NCI-H1417 (cell line): Measurements from ENCODE around the gene DFFB.

Experiments
- DNase-seq, 3 experiments: peaks; one replicate each; lab custom pipeline; 2025; lab: John Stamatoyannopoulos, UW

DFFB gene

DNA sequence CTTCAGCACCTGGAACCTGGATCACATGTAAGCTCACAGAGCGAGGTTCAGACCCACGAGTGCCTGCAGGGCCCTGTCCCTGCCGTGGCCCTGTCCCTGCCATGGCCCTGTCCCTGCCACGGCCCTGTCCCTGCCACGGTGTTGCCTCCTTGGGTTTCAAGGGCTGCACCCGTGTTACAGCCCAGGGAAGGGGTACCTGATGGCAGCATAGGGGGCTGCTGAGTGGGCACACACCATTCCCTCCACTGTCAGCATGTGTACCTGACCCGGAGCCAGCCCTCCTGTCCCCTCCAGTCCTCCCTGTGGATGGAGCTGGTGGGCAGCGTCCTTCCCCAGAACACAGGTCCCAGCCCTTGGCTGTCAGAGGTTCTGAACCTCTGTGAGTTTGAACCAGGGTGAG is 15.3 kb downstream of the DFFB start:
- DNase-seq = no peak

DNA sequence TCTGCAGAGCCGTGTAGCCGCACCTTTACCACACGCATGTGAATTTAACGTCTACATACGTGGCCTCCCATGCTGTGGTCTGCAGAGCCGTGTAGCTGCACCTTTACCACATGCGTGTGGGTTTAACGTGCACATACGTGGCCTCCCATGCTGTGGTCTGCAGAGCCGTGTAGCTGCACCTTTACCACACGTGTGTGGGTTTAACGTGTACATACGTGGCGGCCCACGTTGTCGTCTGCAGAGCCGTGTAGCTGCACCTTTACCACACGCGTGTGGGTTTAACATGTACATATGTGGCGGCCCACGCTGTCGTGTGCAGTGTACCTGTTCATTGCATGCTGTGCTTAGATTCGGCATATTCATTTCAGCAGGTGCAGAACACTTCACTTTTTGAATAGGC is 17.5 kb downstream of the DFFB start:
- no peak for DNase-seq

DNA sequence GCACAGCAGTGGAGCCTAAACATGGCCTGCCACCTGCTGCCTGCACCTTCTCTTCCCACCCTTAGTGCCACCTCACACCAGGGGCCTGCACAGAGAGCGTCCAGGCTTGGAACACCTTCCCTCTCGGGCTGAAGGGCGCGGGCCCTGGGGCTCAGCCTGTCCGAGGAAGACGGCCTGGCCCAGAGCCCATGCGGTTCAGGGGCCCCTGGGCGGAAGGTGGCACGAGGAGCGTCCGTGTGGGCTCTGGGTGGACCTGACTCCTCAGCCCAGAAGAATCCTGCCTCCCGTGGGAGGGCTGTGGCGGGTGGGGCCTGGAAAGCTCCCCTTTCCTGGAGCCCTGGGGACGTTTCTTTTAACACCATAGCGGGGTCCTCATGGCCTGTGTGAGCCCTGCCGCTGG is 19.4 kb downstream of the DFFB start:
- no peak for DNase-seq

DNA sequence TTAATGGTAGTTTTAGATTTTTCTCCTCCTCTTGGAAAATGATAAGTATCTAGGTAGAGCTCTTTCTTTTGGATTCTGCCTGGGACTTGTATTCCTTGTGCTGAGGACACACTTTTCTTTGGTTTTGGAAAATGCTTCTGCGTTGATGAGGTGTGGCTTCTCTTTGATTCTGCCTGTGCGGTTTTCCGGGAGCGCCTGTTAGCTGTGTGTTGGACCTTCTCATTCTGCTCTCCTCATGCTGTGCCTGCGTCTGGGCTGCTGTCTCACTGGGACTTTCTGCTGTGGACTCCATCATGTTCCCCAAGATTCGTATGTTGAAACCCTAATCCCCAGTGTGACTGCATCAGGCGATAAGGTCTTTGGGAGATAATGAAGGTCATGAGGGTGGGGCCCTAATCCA is 21.8 kb downstream of the DFFB start:
- DNase-seq = no peak

DNA sequence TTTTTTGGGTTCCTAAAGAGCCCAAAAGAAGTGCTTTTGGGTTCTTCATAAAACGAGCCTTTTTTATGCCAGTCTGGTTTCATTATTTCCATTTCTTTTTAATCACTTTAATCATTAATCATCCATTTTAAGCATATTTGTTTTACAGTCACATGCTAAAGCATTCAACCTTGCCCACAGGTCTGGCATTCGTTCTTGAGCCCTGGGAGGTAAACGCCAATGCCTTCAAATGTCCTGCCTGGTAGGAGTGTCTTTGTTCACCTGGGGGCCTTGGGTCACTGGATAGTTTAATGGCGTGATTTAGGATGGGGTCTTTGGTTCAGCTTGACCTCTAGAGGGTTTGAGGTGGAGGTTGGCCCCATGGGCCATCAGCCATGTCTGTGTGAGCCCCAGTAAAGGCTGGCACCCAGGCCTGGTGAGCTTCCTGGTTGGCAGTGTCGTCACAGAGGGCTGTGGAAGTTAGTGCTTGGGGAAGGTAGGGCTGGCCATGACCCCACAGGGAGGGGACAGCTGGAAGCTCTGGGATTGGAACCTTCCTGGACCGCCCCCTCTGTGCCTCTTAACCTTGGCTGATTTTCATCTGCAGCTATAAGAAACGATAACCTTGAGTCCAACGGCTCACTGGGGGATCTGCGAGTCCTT is 22.6 kb downstream of the DFFB start:
- DNase-seq = no peak

DNA sequence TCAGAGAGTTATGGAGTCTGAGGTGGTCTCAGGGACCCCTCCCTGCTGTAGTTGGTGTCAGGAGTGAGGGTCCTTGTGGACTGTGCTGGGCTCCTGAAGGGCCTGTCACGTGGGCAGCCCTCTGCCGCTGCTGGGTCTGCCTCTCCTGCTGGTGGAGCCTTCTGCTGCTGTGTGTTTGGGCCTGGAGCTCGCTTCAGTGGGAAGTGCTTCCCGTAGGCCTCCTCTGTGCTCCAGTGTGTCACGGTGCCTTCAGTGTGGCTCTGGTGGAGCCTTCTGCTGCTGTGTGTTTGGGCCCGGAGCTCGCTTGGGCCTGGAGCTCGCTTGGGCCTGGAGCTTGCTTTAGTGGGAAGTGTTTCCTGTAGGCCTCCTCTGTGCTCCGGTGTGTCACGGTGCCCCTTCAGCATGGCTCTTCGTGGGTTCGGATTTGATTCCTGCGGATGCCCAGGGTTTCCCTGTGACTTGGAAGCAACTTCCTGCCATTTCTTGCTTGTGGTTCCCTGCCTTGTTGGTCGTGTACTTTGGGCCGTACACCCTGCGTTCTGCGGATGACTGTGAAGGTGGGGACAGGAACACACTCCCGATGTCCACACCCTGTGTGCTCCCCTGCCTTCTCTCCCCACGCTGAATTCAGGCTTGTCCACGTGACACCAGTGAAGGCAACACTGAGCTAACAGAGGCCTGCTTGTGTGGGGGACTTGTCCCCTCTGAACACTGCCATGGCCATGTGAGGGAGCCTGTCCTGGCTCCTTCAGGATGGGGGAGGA is 23.3 kb downstream of the DFFB start:
- no peak for DNase-seq

DNA sequence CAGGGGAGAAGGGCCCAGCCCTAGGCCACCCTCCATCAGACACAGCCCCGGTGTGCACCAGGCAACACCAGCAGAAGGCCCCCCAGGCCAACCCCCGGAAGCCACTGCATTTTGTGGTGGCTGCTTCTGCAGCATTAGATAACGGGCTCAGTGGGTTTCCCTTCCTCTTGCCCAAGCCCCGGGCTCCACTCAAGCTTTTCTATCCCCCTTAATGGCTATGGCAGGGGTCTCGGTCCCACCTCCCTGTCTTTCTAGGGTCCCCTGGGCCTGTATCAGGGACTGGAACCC is 23.9 kb downstream of the DFFB start:
- no peak for DNase-seq

DNA sequence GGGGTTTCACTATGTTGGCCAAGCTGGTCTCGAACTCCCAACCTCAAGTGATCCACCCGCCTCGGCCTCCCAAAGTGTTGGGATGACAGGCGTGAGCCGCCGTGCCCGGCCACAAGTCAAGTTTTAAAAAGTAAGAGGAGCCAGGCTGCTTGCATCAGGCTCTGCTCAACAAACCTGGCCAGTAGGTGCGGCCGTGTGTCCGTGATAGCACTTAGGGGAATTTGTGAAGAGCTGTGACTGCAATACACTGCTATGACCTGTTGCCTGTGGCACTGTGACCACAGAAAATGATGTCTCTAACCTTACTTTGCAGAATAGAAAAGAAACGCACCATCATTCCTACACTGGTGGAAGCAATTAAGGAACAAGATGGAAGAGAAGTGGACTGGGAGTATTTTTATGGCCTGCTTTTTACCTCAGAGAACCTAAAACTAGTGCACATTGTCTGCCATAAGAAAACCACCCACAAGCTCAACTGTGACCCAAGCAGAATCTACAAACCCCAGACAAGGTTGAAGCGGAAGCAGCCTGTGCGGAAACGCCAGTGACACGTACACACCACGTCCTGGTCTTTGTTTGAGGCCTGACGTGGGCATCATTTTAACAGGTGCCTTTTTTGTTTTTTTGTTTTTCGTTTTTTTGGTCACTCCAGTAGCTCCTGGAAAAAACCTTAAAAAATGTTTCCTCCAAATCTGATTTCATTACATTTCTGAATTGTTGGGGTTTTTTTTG is 26.1 kb downstream of the DFFB start:
- no peak for DNase-seq

DNA sequence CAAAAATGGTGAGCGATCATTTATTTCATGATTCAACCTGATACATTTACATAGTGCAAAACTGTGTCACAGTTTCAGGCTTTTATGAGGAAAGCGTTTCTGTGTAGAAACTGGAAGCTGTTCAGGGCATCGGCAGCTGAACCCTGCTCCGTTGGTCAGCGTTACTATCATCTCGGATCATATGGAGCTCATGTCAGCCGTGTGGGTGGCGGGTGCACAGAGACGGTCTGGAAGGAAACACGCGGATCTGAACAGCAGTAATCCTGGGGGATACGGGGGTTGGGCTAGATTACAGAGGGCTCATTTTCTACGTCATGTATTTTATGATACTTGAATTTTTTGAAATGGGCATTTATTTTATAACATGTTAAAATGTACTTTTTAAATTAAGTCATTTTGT is 27.7 kb downstream of the DFFB start:
- DNase-seq = no peak

DNA sequence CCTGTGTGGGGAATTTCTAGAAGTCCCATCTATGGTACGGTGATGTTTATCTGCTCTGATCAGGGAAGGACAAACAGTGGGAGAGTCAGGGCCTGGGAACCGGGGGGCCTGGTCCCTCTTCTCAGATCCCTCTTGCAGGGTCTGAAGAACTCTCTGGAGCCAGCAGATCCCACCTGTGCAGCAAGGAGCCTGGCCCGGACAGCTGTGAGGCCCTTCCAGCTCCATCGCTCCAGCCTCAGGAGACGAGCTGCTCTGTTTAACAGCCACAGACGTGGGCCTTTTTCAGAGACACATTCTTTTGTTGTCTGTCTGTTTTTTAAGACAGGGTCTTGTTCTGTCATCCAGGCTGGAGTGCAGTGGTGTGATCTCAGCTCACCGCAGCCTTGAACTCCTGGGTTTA is 28.3 kb downstream of the DFFB start:
- DNase-seq = no peak

DNA sequence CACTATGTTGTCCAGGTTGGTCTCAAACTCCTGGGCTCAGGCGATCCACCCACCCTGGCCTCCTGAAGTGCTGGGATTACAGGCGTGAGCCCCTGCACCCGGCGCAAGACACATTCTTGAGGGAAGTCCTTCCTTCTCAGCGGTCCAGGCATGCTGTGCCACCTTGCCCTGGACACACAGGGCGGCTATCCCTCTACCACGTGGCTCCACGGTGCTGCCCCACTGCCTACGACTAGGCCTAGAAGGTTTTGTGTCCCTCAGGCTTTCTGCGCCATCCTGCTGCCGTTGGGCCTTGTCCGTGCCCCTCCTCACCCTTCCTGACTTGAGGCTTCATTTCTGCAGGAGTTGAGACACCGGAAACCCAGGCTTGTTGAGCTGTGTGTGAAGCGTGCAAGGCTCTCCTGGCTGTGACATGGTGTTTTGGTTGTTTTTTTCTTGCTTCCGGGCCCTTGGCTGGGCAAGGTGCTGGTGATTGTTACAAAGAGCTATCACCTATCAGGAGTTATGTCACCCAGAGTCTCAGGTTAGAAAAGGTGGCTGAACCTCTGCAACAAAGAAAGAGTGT is 28.9 kb downstream of the DFFB start:
- no peak for DNase-seq

DNA sequence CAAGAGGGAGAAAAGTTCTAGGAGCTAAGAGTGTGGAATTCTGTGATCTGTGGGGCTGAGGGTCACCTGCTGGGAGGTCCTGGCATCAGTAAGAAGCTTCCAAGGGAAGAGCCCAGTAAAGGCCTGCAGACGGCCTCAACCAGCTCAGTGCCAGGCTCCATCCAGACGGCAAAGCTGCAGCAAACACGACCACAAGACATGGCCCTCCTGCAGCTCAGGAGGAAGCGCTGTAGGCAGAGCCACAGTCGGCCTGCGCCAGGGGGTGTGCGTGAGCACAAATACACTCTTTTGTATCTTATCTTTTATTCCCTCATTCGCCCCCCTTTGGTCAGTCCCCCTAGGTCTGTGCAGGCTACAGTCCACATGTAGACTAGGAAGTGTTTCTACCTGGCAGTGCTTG is 29.4 kb downstream of the DFFB start:
- no peak for DNase-seq

DNA sequence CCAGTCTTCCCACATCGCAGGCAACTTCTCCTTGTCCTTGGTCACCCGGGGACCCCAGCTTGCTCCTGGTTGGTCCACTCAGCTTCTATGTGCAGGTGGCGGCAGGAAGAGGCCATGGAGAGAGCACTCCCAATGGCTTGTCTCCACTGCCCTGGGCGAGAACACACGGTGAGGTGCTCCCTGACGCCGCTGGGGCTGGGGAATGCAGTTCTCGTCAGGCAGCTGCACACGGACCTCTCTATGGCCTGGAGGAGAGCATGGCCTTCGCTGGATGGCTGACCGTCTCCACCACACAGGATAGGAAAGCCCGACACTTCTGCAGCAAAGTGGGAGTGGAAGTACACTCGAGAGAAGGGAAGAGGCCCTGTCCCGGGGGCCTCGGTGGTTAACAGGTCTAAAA is 31.0 kb downstream of the DFFB start:
- no peak for DNase-seq

DNA sequence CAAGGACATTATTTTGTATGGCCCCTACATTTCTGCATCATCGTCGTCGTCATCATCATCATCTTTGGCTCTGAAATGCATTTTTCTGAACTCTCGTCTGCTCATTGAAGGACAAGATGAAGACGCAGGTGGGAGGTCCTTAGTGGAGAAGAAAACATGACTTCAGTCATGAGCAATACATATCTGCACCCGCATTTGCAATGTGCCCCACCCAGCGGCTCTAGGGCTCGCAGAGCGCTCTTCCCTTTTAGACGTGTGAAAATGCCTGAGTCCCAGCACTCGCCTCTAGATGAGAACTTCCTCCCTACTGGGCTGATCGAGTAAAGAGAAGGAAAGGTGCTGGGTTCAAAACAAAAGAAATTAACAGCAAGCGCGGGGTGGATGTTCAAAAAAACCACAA is 32.7 kb downstream of the DFFB start:
- DNase-seq = no peak

DNA sequence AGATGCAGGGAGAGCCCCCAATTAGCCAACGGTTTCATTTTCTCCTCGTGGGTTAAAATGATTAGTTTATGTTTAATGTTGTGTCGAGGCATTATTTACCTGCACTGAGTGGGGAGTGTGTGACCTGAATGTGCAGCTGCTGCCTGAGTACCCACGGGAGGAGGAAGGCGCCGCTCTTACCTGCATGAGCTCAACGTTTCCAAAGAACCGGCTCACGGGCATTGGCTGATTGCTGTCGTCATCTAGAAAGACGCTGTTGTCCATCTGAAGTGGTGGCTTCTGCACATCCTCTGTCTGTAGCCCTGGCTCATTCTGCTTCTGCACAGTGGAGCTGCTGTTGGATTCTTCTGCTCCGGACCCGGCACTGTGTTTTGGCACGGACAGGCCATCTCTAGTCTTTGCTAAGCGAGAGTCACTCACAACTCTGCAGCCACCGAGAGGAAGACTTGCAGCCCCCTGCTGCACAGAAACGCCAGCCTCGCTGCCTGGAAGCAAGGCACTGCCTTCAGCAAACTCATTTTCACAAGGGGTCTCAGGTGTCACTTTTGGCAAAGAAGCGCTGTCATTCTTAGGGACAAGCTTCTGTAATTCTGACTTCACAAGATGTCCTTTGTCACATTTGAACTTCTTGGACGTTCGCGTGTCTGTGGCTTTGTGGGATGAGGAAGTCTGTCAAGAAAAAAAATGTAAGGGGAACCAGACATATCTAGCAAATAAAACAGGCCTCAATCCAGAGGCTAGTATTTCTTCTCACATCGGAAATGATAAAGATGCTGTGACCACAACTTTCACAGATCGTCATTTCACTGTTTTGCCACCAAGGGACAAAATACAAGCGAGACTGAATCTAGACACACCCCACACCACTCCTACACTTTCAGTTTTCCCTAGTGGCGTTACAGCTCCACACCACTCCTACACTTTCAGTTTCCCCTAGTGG is 33.4 kb downstream of the DFFB start:
- no peak for DNase-seq

DNA sequence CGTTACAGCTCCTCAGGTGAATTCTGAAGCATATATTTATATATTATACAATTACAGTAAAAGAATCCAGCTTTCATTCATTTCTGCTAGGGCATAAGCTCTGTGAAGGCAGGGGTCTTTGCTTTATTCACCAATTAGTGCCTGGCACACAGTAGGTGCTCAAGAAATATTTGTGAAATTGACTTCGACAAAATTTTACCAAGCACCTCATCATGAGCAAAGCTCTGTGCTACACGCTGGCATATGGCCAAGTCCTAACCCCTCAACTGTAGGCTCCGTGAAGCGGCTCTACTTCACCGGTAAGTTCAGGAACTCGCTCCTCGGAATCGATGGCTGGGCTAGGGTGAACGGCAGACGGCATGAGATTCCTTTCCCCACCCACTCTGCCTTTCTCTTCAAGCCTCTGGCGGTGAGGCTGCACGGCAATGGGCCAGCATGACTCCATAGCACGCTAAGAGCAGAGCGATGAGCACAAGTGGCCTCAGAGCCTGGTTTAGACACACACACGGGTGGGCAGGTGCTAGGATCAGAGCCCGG is 34.1 kb downstream of the DFFB start:
- DNase-seq = no peak

DNA sequence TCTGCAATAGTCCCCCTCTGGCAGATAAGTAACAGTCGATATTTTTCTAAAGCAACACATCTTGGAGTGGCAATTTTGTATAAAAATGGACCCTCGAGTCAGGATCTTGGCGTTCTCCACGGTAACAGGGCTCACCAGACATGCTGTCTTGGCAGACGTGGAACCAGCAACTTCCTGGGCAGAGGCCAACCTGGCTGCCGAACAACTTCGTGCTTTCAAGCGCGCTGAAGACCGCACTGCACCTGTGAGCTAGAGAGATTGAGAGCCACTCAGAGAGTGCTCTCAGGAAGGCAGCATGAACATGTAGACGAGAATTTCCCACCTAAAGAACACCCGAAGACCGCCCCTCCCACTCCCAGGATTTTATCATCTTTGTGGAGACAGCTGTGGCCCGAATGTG is 35.5 kb downstream of the DFFB start:
- no peak for DNase-seq

DNA sequence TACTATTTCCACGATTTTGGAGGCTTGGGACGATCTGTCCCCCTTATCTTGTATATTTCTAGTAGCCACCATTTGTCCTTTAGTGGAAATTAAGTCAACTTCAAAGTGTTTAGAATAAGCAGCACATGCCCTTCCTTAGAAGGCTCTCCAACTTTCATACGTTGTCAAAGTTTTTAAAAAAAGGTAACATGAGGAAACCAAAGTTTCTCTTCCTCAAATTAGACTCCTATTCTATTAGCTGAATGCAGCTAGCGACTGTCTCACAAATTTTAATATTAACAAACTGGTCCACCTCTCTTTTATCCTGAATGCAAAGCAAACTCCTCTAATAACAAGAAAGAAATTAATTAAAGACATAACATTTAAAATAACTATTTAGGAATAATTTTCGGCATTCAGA is 35.9 kb downstream of the DFFB start:
- DNase-seq = no peak

DNA sequence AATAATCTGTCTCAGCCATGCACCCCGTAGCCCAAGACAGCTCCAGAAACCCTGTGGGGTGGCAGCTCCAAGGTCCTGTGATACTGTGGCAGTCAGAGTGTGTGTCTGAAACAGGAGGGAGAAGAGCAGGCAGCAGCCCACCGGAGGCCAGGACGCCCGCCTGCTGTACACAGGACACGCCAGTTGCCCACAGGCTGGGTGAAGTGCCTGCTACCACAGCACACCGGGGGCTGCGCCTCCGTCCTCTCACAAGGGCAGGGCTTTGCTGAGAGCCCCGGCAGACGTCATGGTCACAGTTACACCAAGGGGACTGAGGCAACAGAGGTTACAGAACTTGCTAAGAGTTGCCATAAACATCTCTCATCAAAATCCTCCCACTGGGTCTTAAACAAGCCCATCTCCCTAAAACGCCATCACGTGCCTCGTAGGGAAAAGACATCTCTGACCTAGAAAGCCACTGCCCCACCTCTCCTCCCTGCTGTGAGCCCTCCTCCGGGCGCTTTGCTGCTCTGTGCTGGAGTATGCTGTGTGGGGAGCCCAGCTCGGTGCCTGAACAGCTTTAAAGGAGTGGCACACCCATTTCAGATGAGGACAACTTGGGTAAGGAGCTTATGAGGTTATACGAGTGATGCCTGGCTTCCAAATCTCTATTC is 37.5 kb downstream of the DFFB start:
- no peak for DNase-seq

DNA sequence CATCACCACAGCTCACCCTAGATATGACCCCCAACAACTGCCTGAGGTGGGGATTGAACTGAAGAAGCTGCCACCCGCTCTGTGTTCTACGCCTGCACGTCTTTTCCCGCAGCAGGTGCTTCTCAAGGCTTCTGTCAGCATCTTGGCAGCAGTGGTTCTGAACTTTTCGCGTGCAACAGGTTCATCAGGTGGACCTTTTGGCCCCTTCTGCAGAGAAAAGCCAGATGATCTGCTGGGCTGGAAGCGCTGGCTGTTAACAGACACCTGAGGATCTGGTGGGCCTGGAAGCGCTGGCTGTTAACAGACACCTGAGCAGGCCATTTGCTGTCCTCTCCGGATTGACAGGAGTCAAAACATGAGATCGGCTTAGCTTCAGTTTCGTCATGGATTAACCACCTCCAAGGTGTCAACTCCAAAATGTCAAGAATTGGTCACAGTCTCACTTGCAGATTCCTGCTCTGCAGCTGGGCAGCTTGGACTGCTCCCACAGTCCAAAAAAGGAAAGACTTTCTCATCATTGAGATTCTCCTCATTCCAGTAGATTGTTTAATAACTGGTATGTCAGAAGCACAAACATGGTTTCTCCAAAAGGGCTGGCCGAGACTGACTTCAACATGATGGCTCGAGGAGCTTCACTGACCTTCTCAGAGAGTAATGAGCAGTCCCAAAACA is 38.1 kb downstream of the DFFB start:
- no peak for DNase-seq

DNA sequence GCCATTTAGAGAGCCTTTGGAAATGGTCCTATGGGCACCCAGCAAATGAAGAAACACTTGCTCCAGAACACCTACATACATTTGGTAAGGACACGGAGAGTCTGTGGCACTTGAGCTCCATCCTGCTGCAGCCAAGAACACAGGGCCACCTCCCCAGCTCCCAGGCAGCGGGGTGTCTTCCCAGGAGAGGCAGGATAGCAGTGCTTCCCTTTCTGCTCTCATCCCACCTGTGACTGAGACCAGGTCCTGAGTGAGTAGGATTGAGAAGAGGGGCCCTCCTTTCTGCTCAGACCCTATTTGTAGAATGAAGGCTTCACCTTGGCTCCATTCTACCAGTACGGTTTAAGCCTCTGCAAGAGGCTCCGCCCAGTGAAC is 38.7 kb downstream of the DFFB start:
- no peak for DNase-seq
